HG02623 (cell line): ENCODE results near the gene MYL12A.

Experiments used
- ATAC-seq: cut with Tn5 transposase; IDR thresholded peaks from one replicate; pipeline ENCODE4 v1.9.1; 2021; ENCODE audit warnings: moderate library complexity; ENCODE audit not compliant: unreplicated experiment

The MYL12A gene

GRCh38 chr18:3281456-3282400 lies 34.1 kb downstream of the MYL12A start:
- ATAC-seq = no peak

- no peak for ATAC-seq
Observed at GRCh38 chr18:3283253-3283863, 35.8 kb downstream of the MYL12A start.

- ATAC-seq = no peak
Observed at GRCh38 chr18:3283908-3284307, 36.3 kb downstream of the MYL12A start.

- no peak for ATAC-seq
Observed at GRCh38 chr18:3284501-3284900, 36.9 kb downstream of the MYL12A start.

- no peak for ATAC-seq
Observed at GRCh38 chr18:3286159-3286558, 38.6 kb downstream of the MYL12A start.

- no peak for ATAC-seq
Observed at GRCh38 chr18:3293196-3293951, 45.8 kb downstream of the MYL12A start.

- ATAC-seq = no peak
Observed at GRCh38 chr18:3294435-3295080, 47.0 kb downstream of the MYL12A start.

GRCh38 chr18:3297025-3297984 lies 49.7 kb downstream of the MYL12A start:
- peak; percentile 99 for ATAC-seq

- ATAC-seq = no peak
Observed at GRCh38 chr18:3304832-3305231, 57.2 kb downstream of the MYL12A start.

GRCh38 chr18:3305354-3305762 lies 57.8 kb downstream of the MYL12A start:
- ATAC-seq = no peak
